H1 (cell line): Measurements from ENCODE around the gene CAPN7. TPM values are rescaled to one million over a fixed set of nuclear protein-coding genes. Genes with fewer than 3 reads are reported as not detected.

Experiments used
- CTCF ChIA-PET: fragments of 300-600 bp; sonication (Branson Sonifier 250); formaldehyde crosslinking; loops from one replicate; lab custom pipeline; 2021; ENCODE audit not compliant: partially characterized antibody; lab: Charles Lee
- POLR2A ChIA-PET: fragments of 300-600 bp; sonication (Branson Sonifier 250); formaldehyde crosslinking; loops from one replicate; lab custom pipeline; 2021; ENCODE audit warnings: inconsistent platforms; ENCODE audit not compliant: partially characterized antibody; lab: Charles Lee
- DNase-seq, 2 experiments: peaks; one replicate each; pipeline versions ENCODE4 v3.0.0 to v3.0.0-alpha.2; 2010 to 2022; ENCODE audit warnings: low spot score in 2 of 2, low read depth in 1 of 2, mixed read lengths in 1 of 2
- FAIRE-seq: peaks from 2 replicates; lab custom pipeline; 2011; peaks lifted over from hg19 to GRCh38; lab: Jason Lieb, UNC
- H2AFZ ChIP-seq: 2 replicates; pipeline ENCODE4 v1.8.1; 2012; ENCODE audit warnings: low read length, inconsistent platforms
- H2AK5ac ChIP-seq: 2 replicates; pipeline ENCODE4 v1.6.1; 2013; ENCODE audit warnings: low read depth, low read length
- H2BK120ac ChIP-seq: replicated peaks from 2 replicates; pipeline ENCODE3; 2013; ENCODE audit warnings: low read depth, low read length, inconsistent platforms
- H2BK12ac ChIP-seq: 2 replicates; pipeline ENCODE4 v1.6.1; 2013; ENCODE audit warnings: low read depth, low read length
- H2BK15ac ChIP-seq: 2 replicates; pipeline ENCODE4 v1.6.1; 2013; ENCODE audit warnings: low read length
- H2BK20ac ChIP-seq: 2 replicates; pipeline ENCODE4 v1.6.1; 2013; ENCODE audit warnings: low read length
- H2BK5ac ChIP-seq: 2 replicates; pipeline ENCODE4 v1.6.1; 2013; ENCODE audit warnings: low read depth, low read length
- H3K14ac ChIP-seq: 2 replicates; pipeline ENCODE4 v1.6.1; 2013; ENCODE audit warnings: inconsistent platforms; ENCODE audit not compliant: insufficient read length
- H3K18ac ChIP-seq: 2 replicates; pipeline ENCODE4 v1.6.1; 2013; ENCODE audit warnings: low read length; ENCODE audit errors: extremely low read depth
- H3K23ac ChIP-seq: 2 replicates; pipeline ENCODE4 v1.6.1; 2013; ENCODE audit warnings: inconsistent platforms; ENCODE audit not compliant: insufficient read length
- H3K23me2 ChIP-seq: 2 replicates; pipeline ENCODE4 v1.6.1; 2013; ENCODE audit warnings: low read depth, low read length
- H3K27ac ChIP-seq: 2 replicates; pipeline ENCODE4 v1.6.1; 2011; ENCODE audit warnings: low read depth, low read length, inconsistent platforms
- H3K27me3 ChIP-seq, 4 experiments: replicated peaks in 1 of 4; 1 replicate in 1 of 4; 2 replicates in 3 of 4; pipeline versions ENCODE4 v1.6.1 to v1.8.1; 2011 to 2013; ENCODE audit warnings: low read length in 3 of 4, mild to moderate bottlenecking in 3 of 4, inconsistent platforms in 2 of 4, mixed read lengths in 2 of 4, moderate library complexity in 1 of 4; ENCODE audit not compliant: control insufficient read depth in 3 of 4, insufficient read depth in 3 of 4; ENCODE audit errors: extremely low read depth in 1 of 4
- H3K36me3 ChIP-seq, 4 experiments: 2 replicates each; pipeline versions ENCODE4 v1.6.1 to v1.8.1; 2011 to 2013; ENCODE audit warnings: mild to moderate bottlenecking in 4 of 4, low read length in 3 of 4, moderate library complexity in 2 of 4, control low read depth in 1 of 4, inconsistent platforms in 1 of 4; ENCODE audit not compliant: insufficient read depth in 4 of 4, control insufficient read depth in 2 of 4
- H3K4ac ChIP-seq: replicated peaks from 2 replicates; pipeline ENCODE3; 2013; ENCODE audit warnings: low read length, low read depth, mixed read lengths, inconsistent platforms; ENCODE audit not compliant: insufficient read length
- H3K4me1 ChIP-seq, 4 experiments: replicated peaks in 1 of 4; 1 replicate in 1 of 4; 2 replicates in 3 of 4; pipeline versions ENCODE4 v1.6.1 to v1.8.1; 2011 to 2013; ENCODE audit warnings: low read length in 3 of 4, inconsistent platforms in 2 of 4, mixed read lengths in 1 of 4; ENCODE audit not compliant: insufficient read depth in 4 of 4, control insufficient read depth in 3 of 4
- H3K4me2 ChIP-seq, 2 experiments: 2 replicates each; pipeline versions ENCODE4 v1.6.1 to v1.8.1; 2011 to 2013; ENCODE audit warnings: low read depth in 2 of 2, low read length in 2 of 2, control low read depth in 1 of 2, inconsistent platforms in 1 of 2, mild to moderate bottlenecking in 1 of 2; ENCODE audit not compliant: insufficient read depth in 1 of 2
- H3K4me3 ChIP-seq, 4 experiments: fragments of 200-600, 300-600 bp in 1 of 4; sonication (generic), shearing (Covaris generic), sonication (Bioruptor Twin) in 1 of 4; 2 replicates each; pipeline versions ENCODE4 v1.5.1 to v1.8.1; 2011 to 2016; ENCODE audit warnings: low read length in 4 of 4, low read depth in 3 of 4, control low read depth in 2 of 4, inconsistent platforms in 2 of 4, mild to moderate bottlenecking in 2 of 4, mixed read lengths in 1 of 4, moderate library complexity in 1 of 4; ENCODE audit not compliant: insufficient read depth in 2 of 4; ENCODE audit errors: extremely low read depth in 1 of 4
- H3K56ac ChIP-seq: replicated peaks from 2 replicates; pipeline ENCODE3; 2013; ENCODE audit warnings: low read depth, mild to moderate bottlenecking, mixed read lengths, low read length, inconsistent platforms; ENCODE audit not compliant: insufficient read length
- H3K79me1 ChIP-seq: 2 replicates; pipeline ENCODE4 v1.6.1; 2013; ENCODE audit warnings: low read depth, low read length, control low read depth
- H3K79me2 ChIP-seq, 2 experiments: 2 replicates each; pipeline versions ENCODE4 v1.6.1 to v1.8.1; 2012 to 2013; ENCODE audit warnings: low read length in 2 of 2, mild to moderate bottlenecking in 2 of 2, inconsistent platforms in 1 of 2; ENCODE audit not compliant: insufficient read depth in 2 of 2, control insufficient read depth in 1 of 2
- H3K9ac ChIP-seq, 4 experiments: replicated peaks in 1 of 4; 1 replicate in 1 of 4; 2 replicates in 3 of 4; pipeline versions ENCODE4 v1.6.1 to v1.8.1; 2011 to 2013; ENCODE audit warnings: low read depth in 3 of 4, low read length in 3 of 4, control low read depth in 2 of 4, mild to moderate bottlenecking in 2 of 4, moderate library complexity in 2 of 4, inconsistent platforms in 1 of 4; ENCODE audit errors: extremely low read depth in 1 of 4
- H3K9me3 ChIP-seq, 2 experiments: 2 replicates each; pipeline versions ENCODE4 v1.6.1 to v1.8.1; 2012 to 2013; ENCODE audit warnings: mild to moderate bottlenecking in 2 of 2, moderate library complexity in 2 of 2, control low read depth in 1 of 2, inconsistent platforms in 1 of 2, low read depth in 1 of 2, low read length in 1 of 2, mixed read lengths in 1 of 2; ENCODE audit not compliant: insufficient read depth in 2 of 2
- H4K20me1 ChIP-seq, 2 experiments: replicated peaks in 1 of 2; 2 replicates each; pipeline versions ENCODE3 to v1.8.1; 2011 to 2013; ENCODE audit warnings: inconsistent platforms in 2 of 2, low read length in 2 of 2, mild to moderate bottlenecking in 1 of 2; ENCODE audit not compliant: insufficient read depth in 2 of 2, control insufficient read depth in 1 of 2
- H4K5ac ChIP-seq: 2 replicates; pipeline ENCODE4 v1.6.1; 2013; ENCODE audit warnings: low read length, low read depth, mixed read lengths, inconsistent platforms; ENCODE audit not compliant: insufficient read length
- H4K8ac ChIP-seq: 2 replicates; pipeline ENCODE4 v1.8.0; 2013; ENCODE audit warnings: mild to moderate bottlenecking, moderate library complexity, low read length, inconsistent platforms; ENCODE audit not compliant: insufficient read depth; ENCODE audit errors: extremely low read depth
- H4K91ac ChIP-seq: replicated peaks from 2 replicates; pipeline ENCODE3; 2013; ENCODE audit warnings: low read length, mixed read lengths, inconsistent platforms; ENCODE audit not compliant: insufficient read length
- CBX5 ChIP-seq: fragments of 300-800, 300-1000 bp; sonication (generic); IDR thresholded peaks from 2 replicates; pipeline ENCODE4 v1.7.1; 2016; ENCODE audit warnings: antibody characterized with exemption, low read length, low read depth
- CTBP2 ChIP-seq: IDR thresholded peaks from 2 replicates; pipeline ENCODE4 v1.7.0; 2011; ENCODE audit warnings: borderline replicate concordance, mild to moderate bottlenecking, moderate library complexity, mixed read lengths, low read length; ENCODE audit not compliant: insufficient read depth, insufficient read length
- EGR1 ChIP-seq: IDR thresholded peaks from 2 replicates; pipeline ENCODE4 v1.6.1; 2011; ENCODE audit warnings: low read depth, low read length, borderline replicate concordance
- GTF2F1 ChIP-seq: IDR thresholded peaks from 2 replicates; pipeline ENCODE4 v1.6.1; 2012; ENCODE audit warnings: low read depth, low read length, improper control_type of control experiment, borderline replicate concordance
- JUND ChIP-seq: IDR thresholded peaks from 2 replicates; pipeline ENCODE4 v1.6.1; 2011; ENCODE audit warnings: mild to moderate bottlenecking, improper control_type of control experiment, low read length
- POLR2A ChIP-seq, 2 experiments: IDR thresholded peaks; 1 replicate in 1 of 2; 2 replicates in 1 of 2; pipeline ENCODE4 v1.6.1; 2011; ENCODE audit warnings: low read depth in 2 of 2, low read length in 2 of 2, mild to moderate bottlenecking in 2 of 2; ENCODE audit errors: control extremely low read depth in 1 of 2
- SIN3A ChIP-seq, 2 experiments: IDR thresholded peaks in 1 of 2; conservative IDR thresholded peaks in 1 of 2; 2 replicates each; pipeline ENCODE4 v1.6.1; 2011 to 2012; ENCODE audit warnings: low read length in 2 of 2, improper control_type of control experiment in 1 of 2, low read depth in 1 of 2, mild to moderate bottlenecking in 1 of 2
- SRF ChIP-seq: IDR thresholded peaks from 2 replicates; pipeline ENCODE4 v1.6.1; 2011; ENCODE audit warnings: mild to moderate bottlenecking, low read depth, low read length, moderate library complexity
- SUZ12 ChIP-seq: fragments of 200-600 bp; sonication (generic); IDR thresholded peaks from 2 replicates; pipeline ENCODE4 v1.6.1; 2012; ENCODE audit warnings: mild to moderate bottlenecking, inconsistent platforms, low read length, moderate library complexity, mixed read lengths
- TAF1 ChIP-seq: IDR thresholded peaks from 2 replicates; pipeline ENCODE4 v1.6.1; 2011; ENCODE audit warnings: mild to moderate bottlenecking, low read depth, low read length
- TEAD4 ChIP-seq: IDR thresholded peaks from 2 replicates; pipeline ENCODE4 v1.6.1; 2012; ENCODE audit warnings: low read depth, low read length, inconsistent platforms, mixed read lengths
- WGBS, 2 experiments: shearing (Covaris generic) in 1 of 2; methylation state at CpG; one replicate each; pipeline versions ENCODE4 v1.1.6 to v1.1.7; 2013 to 2015; ENCODE audit warnings: low lambda C conversion rate in 2 of 2, mixed read lengths in 2 of 2, inconsistent platforms in 1 of 2, low coverage in 1 of 2, missing lambda C conversion rate in 1 of 2; ENCODE audit not compliant: insufficient replicate concordance in 2 of 2, insufficient coverage in 1 of 2, insufficient read length in 1 of 2; ENCODE audit errors: extremely low coverage in 1 of 2, missing lambda C conversion rate in 1 of 2; 5-methylcytosine and 5-hydroxymethylcytosine counted together
- polyA plus RNA-seq, 7 experiments: library from polyadenylated mRNA; depleted of rRNA in 3 of 7; stranded (reverse) in 5 of 7; unstranded in 2 of 7; fragments of >200 nt in 5 of 7; fragments of 200-250 nt in 2 of 7; gene quantifications; 1 replicate in 5 of 7; 2 replicates in 1 of 7; 4 replicates in 1 of 7; pipeline versions ENCODE4 v1.2.1 to v1.2.3, GENCODE V29; 2011 to 2013; ENCODE audit warnings: missing spikeins in 2 of 7, mixed read lengths in 2 of 7
- total RNA-seq: library from RNA; stranded (reverse); fragmentation: NEBNext Ultra II Directional; extraction: Animal tissue kit (Norgen Biotek cat#: 25700); gene quantifications from 2 replicates; pipeline ENCODE4 v1.2.1, GENCODE V29; 2021
- TF ChIP-seq, protein P1 (sequence below): IDR thresholded peaks from 2 replicates; pipeline ENCODE4 v1.6.1; 2012; ENCODE audit warnings: inconsistent platforms
- TF ChIP-seq, protein P2 (sequence below): IDR thresholded peaks from 2 replicates; pipeline ENCODE4 v1.6.1; 2011; ENCODE audit warnings: low read length, improper control_type of control experiment

CAPN7 gene
- total and polyA plus RNA-seq, 2 of the 8 experiments (the other 6 are each of a cell fraction or from before 2014, with no cell fraction given): 5.3 to 13.2 TPM

DNA sequence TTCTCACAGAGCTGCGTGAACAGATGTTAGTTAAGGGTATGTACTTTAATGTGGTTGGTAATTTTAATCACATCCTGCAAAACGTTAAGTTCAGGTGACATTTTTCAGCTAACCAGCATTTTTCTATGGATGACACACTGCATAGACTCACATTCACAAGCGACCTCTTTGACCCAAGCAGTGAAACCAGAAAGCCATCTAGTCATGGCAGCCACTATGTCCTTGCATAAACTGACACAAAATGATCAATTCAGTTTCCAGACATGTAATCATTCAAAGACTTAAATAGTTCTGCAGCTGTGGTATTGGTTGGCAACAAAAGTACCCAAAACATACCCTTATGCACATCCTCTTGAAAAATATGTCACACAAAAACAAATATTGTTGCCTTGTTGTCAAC, 7.4 kb upstream of the CAPN7 start:
- FAIRE-seq (no peak), DNase-seq (no peak)
- Histone ChIP-seq H3K18ac (no peak overlapping the region), H3K4me3 (no peak overlapping the region), H3K27ac (no peak overlapping the region), H3K9me3 (peaks cover 4 to 7% of the 10 kb centered on the region in 2 experiments; a peak in 1 of 4 replicates), H4K91ac (no peak overlapping the region), H4K8ac (no peak overlapping the region), H3K4ac (no peak overlapping the region), H3K23me2 (no peaks in the 10 kb centered on the region), H3K56ac (no peak overlapping the region), H3K14ac (no peak overlapping the region), H4K20me1 (no peaks in the 10 kb centered on the region), H2BK20ac (no peak overlapping the region), H3K9ac (no peak overlapping the region), H2BK12ac (no peak overlapping the region), H4K5ac (no peak overlapping the region), H3K79me1 (no peaks in the 10 kb centered on the region), H3K4me2 (no peak overlapping the region), H3K79me2 (no peaks in the 10 kb centered on the region), H3K27me3 (no peaks in the 10 kb centered on the region; a peak in 2 of 7 replicates), H2BK5ac (no peak overlapping the region), H3K23ac (no peak overlapping the region), H3K36me3 (no peaks in the 10 kb centered on the region), H2BK120ac (no peak overlapping the region), H2AFZ (no peak overlapping the region), H2BK15ac (no peak overlapping the region), H2AK5ac (no peak overlapping the region), H3K4me1 (peaks cover 0 to 3% (median 0%) of the 10 kb centered on the region in 4 experiments; a peak in 2 of 7 replicates)
- WGBS, 2 experiments: 80% methylated on average over 3 of the region's 3 CpGs; no CpG with 5 or more reads in 1 of the 2 experiments
- ChIA-PET CTCF (interaction anchor here (0.6 to 2.7 kb wide), 2 partner anchors 206 to 207 kb away, joined by 3 to 15 read pairs; no protein-coding TSS in a partner anchor), POLR2A (no interaction called here)
- TF ChIP-seq TAF1: no peak
- TF ChIP-seq, protein P1, sequence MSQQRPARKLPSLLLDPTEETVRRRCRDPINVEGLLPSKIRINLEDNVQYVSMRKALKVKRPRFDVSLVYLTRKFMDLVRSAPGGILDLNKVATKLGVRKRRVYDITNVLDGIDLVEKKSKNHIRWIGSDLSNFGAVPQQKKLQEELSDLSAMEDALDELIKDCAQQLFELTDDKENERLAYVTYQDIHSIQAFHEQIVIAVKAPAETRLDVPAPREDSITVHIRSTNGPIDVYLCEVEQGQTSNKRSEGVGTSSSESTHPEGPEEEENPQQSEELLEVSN: no peak
- TF ChIP-seq JUND: no peak
- TF ChIP-seq SUZ12: no peak
- no peak for TF ChIP-seq CTBP2
- no peak for TF ChIP-seq GTF2F1
- TF ChIP-seq, protein P2, sequence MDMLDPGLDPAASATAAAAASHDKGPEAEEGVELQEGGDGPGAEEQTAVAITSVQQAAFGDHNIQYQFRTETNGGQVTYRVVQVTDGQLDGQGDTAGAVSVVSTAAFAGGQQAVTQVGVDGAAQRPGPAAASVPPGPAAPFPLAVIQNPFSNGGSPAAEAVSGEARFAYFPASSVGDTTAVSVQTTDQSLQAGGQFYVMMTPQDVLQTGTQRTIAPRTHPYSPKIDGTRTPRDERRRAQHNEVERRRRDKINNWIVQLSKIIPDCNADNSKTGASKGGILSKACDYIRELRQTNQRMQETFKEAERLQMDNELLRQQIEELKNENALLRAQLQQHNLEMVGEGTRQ: no peak
- TF ChIP-seq SIN3A (conservative IDR thresholded peaks at IDR 0.05 in 1 of 2, IDR thresholded peaks at IDR 0.05 in 1 of 2; ENCODE audit: low read depth in 1 of 2, low read length in 2 of 2): no peak
- no peak for TF ChIP-seq TEAD4
- no peak for TF ChIP-seq POLR2A (IDR thresholded peaks at IDR 0.05; ENCODE audit: control extremely low read depth in 1 of 2, low read depth in 2 of 2, low read length in 2 of 2)
- TF ChIP-seq SRF: no peak
- TF ChIP-seq EGR1: no peak
- no peak for TF ChIP-seq CBX5
